ENCODE data around the gene PRADC1.

PRADC1 gene

DNA sequence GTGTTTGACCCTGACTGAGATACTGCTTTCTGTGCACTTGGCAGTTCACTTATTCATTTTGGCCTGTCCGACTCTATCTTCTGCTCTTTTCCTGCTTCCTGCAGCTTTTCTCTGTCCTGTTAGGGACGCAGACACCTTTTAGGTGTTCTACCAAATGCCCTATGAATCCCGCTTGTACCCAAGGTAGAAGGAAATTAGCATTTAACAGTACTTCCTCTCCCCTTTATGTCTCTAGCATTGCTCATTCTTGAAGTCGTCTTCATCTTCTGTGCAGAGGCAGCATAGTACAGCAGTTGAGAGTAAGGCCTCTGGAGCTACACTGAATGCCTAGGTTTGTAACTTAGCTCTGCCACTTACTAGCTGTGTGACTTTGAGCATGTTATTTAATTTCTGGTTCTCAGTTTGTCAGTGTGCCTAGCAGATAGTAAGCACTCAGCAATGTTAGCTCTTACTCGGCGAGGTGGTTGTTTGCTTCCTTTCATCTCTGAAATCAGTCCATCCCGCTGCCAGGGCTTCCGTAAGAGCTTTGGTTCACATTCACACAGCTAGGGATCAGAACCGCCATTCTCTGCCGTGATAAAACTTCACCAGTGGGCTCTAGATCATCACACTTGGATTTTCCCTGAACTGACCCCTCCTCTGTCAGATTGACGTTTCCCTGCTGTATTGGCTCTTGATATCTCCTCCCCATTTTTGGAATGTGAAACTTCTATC is 2.4 kb upstream of the PRADC1 start:
- no peak for DNase-seq (ENCODE audit: low read depth, low spot score)

DNA sequence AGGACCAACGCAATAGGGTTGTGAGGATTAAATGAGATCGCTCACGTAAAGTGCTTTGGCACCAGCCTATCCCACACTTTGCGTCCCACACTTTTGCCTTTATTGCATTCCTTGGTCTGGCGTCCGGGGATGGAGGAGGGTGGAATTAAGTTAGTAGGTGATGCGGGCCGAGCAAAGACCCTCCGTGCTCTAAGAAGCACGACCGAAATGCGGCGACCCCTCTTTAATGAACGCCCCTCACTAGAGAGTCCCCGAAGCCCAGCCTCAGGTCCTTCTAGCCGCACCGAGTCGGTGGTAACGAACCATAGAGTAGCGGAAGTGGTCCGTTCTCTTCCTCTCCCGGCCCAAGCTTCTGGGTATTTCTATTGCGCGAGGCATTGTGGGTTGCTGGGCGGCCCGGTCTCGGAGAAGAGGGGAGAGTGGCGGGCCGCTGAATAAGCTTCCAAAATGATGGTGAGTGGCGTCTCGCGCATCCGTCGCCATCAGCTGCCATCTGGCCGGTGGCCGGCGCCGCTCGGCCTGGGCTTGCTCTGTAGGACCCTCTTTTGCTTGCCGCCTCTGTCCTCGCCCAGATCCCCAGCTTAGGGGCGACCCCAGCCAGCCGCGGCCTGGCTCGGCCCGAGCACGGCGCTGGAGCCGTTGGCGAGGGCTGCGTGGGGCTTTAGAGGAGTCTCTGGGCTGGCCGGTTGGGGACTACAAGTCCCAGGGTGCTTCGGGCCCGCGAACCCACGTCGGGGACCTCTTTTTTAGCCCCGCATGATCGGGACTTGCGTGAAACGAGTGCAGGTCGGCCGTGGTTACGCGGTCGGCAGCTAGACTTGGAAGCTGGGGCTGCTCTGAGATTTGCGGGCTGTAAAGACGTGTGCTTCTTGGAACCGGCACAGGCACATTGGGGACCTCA is 1.1 kb upstream of the PRADC1 start, which contains the start of gene CCT7:
Gene CCT7 (plus strand): TSS at position 377 of the 901 bp plus-strand sequence. CDS start 71 bp downstream, at position 448.
- DNase-seq (ENCODE audit: low read depth, low spot score): peak; percentile 69

DNA sequence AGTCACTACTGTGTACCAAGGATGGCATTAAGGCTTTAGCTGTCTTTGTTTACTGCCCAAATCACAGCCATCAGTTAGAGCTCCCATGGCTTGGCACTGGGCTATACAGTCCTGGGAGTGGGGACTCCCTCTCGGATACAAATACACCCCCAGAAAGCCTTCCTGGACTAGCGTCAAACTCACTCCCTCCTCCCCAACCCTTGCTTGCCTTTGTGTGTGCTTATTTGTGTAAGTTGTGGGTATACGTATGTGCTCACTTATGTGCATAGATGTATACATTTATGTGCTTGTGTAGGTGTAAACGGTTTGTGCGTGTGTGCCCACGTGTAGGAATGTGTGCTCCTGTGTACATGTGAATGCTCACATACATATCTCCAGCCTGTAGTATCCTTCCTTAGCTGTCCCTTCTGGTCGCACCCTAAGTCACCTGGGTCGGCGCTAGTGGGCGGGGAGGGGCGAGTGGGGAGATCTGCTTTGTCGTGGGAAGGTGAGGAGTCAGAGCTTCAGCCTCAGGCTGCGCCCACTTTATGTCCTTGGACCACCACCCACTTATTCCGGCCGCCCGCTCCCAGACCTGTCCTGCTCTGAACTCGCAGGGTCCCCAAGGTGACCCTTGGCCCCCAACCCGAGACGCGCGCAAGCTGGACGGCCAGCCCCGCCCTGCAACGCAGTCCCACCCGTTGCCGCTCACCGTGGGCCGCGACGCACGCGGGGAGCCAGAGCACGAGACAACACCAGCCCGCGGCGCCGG is 461 bp downstream of the PRADC1 start:
- DNase-seq (ENCODE audit: low read depth, low spot score): no peak

DNA sequence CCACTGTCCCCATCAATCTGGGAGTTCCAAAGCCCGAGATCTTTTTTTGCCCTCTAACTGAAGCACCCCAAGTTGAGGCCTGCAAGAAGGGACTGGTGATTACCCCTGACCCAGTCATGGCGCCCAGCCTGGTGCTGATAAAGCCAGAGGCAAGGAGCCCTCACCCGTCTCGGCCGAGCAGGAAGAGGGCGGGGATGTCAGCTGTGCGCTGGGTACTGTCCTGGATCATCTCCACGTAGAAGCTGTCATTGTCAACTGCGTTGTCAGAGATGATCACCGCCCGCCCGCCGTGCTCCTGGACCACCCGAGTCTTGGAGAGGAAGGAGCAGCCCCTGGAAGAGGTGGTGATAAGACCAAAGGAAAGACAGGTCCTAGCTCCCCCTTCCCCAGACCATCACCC is 4.4 kb downstream of the PRADC1 start:
- no peak for DNase-seq (ENCODE audit: low read depth, low spot score)

DNA sequence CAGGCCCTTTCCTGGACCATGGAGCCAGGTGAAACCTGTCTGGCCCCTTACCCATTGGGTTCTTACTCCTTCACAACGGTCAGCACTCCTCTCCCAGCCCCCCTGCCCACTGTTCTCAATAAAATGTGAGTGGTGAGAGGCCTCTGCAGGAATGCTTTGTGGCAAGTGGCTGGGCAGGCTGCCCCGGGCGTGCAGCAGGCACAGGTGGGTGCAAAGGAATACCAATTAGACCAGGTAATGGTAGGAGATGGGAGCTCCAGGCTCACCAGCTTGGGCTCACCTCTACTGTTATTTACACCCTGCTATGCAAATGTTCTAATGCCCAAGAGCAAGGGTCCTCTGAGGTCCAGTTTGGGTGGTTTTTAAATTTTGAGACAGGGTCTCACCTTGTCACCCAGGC is 6.0 kb downstream of the PRADC1 start:
- no peak for DNase-seq (ENCODE audit: low read depth, low spot score)

DNA sequence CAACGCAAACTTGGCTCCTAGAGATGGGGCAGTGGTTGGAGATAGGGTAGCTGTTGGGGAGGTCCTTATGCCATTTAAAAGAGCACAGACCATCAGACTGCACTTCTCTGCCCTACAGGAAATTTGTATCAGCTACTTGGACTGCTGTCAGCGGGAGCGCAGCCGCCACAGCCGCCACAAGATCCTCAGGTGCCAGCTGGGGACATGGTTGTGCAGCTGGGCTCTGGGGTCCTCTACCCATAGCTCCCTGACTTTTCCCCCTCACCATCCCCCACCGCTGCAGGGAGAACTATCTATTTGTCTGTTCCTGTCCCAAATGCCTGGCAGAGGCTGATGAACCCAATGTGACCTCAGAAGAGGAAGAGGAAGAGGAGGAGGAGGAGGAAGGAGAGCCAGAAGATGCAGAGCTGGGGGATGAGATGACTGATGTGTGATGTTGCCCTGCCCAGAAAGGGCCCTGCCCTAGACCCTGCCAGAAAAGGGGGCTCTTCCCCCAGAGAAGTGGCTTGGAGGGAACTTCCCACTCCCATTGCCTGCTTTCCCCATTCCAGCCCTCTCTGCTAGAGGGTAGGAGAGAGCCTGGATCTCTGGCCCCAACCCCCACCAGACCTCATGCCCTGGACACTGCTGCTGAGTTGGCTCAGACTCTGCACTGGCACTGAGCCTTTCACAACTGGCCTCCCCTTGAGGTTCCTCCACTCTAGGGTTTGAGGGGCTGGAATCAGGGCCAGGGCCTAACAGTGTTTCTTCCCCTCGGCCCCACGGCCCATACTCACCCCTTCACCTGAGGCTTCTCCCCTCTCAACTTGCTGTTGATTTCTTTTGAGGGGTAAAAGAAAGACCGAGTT is 7.3 kb downstream of the PRADC1 start:
- DNase-seq (ENCODE audit: low read depth, low spot score): no peak

DNA sequence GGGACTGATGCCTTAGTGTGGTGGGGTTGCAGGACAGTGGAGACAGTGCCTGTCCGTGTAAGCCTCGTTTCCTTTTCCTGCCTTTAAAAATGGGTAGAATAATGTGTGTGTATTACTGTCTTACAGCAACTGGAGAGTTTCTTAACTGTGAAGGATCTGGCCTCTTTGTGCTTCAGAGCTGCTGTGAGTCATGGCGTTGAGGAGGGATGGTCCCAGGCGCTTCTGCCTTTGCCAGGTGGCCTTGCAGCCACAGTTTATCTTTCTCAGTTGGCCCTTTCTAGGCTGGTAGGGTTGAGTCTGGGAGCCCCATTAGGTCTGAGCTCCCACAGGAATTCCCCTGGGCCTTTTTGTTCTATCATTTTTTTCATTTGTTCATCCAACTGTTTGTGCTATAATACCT is 9.2 kb downstream of the PRADC1 start:
- DNase-seq (ENCODE audit: low read depth, low spot score): no peak

DNA sequence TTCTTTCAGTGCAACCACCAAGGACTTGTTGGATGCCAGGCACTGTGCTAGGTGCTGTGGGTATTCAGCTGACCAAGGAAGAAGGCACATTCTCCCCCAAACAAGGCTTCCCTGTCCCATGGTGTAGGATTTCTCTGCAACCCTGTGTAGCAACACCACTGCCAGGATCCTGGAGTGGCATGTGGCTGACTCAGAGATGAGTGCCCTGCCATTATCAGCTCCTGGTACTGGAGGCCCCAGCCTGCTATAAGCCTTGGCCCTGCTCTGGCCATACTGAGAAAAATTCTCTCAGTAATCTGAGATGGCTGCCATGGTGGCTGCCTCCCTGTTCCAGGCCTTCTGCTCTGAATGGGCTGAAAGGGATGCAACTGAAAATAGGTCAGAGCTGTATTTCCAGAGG is 14.7 kb downstream of the PRADC1 start:
- no peak for DNase-seq (ENCODE audit: low read depth, low spot score)

DNA sequence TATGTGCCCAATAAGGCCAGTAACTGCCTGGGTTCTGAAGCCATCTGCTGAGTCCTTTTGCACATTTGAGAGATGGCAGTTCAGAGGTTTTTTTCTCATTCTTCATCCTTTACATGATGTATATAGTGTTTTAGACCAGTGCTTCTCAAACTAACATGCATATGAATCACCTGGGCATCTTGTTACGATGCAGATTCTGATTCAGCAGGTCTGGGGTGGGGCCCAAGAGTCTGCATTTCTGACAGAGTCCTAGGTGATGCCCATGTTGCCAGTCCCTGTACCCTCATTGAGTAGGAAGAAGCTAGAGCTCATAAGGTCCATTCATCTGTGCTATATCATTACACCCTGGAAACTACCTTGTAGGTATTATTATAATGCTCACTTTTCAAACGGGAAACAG is 15.2 kb downstream of the PRADC1 start:
- no peak for DNase-seq (ENCODE audit: low read depth, low spot score)

DNA sequence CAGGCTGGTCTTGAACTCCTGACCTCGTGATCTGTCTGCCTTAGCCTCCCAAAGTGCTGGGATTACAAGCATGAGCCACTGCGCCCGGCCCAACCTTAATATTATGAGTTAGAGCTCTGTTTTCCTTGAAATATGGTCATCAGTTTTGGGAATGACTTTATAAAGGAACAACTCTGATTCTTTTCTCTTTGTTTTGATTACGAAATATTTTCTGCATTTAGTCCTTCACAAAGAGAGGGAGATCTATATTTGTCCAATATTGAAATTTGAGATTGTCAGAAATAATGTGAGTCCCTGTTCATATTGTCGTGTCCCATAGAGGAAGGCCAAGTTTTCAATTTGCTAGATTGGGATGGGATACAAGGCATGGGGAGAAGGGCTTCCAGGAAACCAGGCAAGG is 15.9 kb downstream of the PRADC1 start:
- DNase-seq (ENCODE audit: low read depth, low spot score): no peak

DNA sequence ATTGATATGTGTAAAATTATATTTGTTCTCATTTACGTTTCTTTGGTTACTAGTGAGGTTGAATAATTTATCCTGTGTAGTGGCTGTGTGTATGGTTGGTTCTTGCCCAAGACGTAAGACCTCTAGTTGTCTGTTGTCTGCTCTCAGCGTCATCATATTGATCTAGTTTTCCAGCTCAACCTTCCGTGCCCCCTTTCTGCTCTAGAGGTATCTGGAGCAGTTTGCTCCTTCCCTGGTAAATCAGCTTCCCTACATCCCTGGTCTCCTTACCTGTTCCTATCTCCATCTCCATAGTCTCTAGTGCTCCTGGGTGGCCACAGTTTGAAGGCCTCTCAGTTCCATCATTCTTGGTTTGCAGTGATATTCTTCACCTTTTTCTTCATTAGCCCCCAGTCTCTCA is 17.8 kb downstream of the PRADC1 start:
- no peak for DNase-seq (ENCODE audit: low read depth, low spot score)

DNA sequence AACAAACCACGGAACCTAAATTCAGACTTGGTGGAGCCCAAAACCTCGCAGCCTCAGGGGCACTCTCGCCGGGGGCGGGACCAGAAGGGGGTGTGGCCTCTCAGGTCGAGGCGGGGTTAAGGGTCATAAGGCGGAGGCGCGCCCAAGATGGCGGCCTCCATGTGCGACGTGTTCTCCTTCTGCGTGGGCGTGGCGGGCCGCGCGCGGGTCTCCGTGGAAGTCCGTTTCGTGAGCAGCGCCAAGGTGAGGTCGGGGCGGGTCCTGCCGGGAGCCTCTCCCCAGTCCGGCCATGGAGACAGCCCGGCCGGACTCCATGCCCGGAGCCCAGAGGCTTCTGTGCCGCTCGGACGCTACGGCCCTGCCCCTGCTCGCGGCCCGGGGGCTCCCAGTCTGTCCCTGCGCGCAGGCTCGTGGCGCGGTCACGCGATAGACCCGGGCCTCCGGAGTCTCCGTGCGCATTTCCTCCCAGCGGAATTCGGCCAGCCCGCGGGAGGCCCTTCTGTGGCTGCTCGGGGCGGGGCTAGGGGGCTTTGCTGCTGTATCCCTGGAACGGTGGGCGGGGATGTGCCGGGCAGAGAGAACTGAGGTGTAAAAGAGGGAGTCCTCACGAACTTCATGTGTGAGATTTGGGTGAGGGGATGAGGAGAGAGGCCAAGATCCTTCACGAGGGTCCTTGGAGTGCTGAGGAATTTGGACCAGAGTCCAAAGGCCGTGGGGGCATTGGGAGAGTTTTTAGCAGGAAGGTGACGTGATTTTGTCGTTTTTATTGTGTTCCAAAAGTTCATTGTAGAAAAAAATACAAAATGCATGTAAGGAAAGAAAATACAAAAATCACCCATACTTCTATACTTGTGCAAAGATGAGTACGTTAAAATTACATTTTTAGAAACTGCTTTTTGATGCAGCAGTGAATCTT is 18.7 kb downstream of the PRADC1 start, which contains the start of gene SMYD5:
Gene SMYD5 (plus strand): TSS at position 126 of the 916 bp plus-strand sequence. CDS start 22 bp downstream, at position 148.
- peak; percentile 25 for DNase-seq (ENCODE audit: low read depth, low spot score)

DNA sequence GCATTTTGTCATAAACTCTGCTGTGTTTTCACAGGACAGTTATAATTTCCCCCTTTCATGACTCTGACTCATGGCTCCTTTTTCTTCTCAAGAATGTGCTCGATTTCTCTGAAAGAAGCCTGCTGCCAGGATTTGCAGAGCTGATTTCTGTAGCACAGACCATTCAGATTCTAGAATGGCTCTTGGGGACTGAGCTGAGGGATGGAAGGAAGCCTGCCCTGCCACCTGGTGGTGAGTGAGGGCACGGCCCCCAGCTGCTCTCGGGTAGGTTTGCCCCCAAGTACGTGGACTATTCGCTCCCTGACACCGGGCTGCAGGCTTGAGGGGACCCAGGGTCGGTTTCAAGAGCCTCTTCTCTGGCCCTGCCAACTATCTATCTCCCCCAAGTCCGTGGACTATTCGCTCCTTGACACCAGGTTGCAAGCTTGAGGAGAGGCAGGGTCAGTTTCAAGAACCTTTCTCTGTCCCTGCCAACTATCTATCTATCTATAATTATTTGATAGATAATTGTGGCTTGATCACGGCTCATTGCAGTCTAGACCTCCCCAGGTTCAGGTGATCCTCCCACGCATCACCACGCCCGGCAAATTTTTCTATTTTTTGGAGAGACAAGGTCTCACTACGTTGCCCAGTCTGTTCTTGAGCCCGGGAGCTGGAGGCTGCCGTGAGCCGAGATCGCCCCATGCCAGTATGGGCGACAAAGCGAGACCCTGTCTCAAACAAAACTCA is 20.4 kb downstream of the PRADC1 start:
- DNase-seq (ENCODE audit: low read depth, low spot score): peak; percentile 34

DNA sequence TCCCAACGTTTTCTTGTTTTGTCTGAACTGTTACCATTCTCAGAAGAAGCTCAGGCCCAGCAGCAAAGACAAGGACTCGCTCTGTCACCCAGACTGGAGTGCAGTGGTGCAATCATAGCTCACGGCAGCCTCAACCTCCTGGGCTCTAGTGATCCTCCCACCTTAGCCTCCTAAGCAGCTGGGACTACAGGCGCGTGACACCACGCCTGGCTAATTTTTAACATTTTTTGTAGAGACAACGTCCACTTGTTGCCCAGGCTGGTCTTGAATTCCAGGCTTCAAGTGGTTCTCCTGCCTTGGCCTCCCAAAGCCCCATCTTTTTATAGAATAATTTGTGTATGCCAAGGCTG is 21.0 kb downstream of the PRADC1 start:
- no peak for DNase-seq (ENCODE audit: low read depth, low spot score)

DNA sequence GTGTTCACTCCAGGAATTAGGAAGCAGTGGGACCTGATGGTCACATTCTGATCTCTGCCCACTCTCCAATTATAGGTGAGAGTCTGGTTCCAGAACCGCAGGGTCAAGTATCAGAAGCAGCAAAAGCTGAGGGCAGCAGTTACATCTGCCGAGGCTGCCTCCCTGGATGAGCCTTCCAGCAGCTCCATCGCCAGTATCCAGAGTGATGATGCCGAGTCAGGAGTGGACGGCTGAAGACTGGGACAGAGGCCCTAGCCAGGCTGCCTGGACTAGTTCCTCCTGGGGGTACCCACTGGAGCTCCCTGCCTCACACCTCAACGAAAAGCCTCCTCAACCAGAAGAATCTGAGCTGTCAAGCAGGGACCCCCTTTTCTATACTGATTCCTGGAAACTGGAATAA is 22.3 kb downstream of the PRADC1 start:
- DNase-seq (ENCODE audit: low read depth, low spot score): no peak

DNA sequence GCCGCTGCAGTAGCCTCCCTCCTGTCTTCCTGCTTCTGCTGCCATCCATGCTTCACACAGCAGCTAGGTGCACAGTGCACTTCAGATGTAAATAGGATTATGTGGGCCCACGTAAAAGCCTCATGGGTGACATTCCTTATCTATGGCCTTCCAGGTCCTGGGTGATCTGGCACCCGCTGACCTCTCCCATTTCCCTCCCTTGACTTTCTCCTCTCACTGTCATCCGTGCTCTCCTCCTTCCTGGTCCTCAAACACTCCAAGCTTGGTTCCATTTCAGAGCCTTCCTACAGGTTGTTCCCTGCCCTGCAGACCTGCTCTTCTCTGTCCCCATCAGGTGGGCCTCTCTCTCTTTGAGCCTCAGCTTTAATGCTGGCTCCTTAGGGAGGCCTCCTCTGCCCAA is 23.0 kb downstream of the PRADC1 start:
- no peak for DNase-seq (ENCODE audit: low read depth, low spot score)

DNA sequence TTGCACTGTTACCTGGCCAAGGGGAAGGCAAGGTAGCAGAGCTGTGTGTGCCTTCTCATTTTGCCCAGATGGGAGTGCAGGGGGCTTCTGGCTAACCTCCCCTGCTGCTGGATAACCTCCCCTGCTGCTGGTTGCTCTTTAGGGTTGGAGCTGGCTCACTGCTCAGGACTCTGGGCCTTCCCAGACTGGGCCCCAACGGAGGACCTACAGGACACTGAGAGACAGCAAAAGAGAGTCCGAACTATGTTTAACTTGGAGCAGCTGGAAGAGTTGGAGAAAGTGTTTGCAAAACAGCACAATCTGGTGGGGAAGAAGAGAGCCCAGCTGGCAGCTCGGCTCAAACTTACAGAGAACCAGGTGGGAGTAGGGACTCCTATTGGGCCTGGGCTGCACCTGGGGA is 24.8 kb downstream of the PRADC1 start:
- DNase-seq (ENCODE audit: low read depth, low spot score): no peak

DNA sequence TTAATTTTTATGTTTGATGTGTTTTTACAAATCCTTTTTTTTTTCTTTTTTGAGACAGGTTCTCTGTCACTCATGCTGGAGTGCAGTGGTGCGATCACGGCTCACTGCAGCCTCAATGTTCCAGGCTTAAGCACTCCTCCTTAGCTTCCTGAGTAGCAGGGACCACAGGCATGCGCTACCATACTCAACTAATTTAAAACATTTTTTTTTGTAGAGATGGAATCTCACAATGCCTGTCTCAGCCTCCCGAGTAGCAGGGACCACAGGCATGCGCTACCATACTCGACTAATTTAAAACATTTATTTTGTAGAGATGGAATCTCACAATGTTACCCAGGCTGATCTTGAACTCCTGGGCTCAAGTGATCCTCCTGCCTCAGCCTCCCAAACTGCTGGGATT is 27.4 kb downstream of the PRADC1 start:
- no peak for DNase-seq (ENCODE audit: low read depth, low spot score)

DNA sequence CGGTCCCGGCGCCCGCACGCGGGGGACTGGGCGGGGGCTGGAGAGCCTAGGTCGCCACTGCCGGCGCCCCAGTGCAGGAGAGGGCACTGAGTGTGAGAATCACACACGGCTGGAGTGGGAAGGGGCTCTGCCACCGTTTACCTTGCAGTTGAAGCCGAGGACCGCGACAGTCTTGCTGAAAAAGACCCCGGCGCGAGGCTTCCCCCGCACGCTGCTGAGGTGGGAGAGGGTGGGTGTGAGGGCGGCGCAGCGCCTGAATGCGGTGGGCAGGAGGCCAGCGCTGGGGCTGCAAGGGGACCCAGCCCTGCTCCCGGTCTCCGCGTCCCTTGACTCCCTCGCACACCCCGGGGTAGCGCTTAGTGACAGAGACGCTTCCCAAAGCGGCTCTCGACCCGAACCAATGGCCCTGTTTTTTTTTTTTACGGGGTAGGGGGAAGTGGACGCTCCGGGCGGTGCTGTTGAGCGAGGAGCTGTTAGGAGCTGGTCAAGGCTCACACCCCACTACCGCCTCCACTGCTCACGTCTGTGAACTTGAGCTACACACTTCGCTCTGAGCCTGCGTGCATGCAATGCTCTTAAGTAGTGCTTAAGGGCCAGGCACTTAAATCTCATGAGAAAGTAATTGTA is 29.9 kb downstream of the PRADC1 start:
- DNase-seq (ENCODE audit: low read depth, low spot score): no peak

Measured in brain pericyte (primary cell).